ENCODE results near the gene ZNF587B. TPM values are rescaled to one million over a fixed set of nuclear protein-coding genes. Genes with fewer than 3 reads are reported as not detected.
"Not testable (repeated sequence)": the region's sequence is repeated elsewhere in the genome, so short reads cannot be mapped to it uniquely, and the experiment has no call there.

The ZNF587B gene
- total RNA-seq = 10 to 100 TPM in 1 of 2 donors, 1 to 10 TPM in 1; 9.2 to 20.9 TPM

DNA sequence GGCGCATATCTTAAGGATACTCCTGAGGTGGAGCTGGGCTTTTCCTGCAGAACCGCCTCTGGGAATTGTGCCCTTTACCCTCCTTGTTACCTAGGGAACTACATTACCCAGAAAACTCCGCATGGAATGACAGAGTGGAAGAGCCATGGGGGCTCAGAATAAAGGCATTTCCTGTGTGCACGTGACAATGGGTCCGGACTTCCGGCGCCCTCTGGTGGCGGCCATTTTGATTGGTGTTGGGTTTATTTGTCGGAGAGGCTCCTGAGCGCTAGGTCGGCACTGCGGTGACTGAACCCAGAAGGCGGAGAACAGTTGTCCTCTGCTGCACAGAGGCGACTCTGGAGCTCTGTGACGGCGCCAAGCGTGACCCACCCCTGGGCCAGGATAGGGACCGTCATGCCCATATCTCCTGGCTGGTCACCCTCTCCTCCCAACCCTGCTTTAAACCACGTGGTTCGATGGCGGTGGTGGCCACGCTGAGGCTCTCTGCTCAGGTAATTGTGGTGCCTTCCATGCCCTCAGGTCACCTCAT lies at the start of gene ZNF587B:
ZNF587B (plus strand) TSS at position 229 of the 532 bp plus-strand sequence; CDS start at position 459, 230 bp downstream.
- Mint-ChIP-seq H3K27ac (peak within 1 kb of the TSS; percentile 66 to 90), H3K9me3 (no peaks in the 10 kb centered on the region), H3K36me3 (peaks cover 20 to 44% of the 10 kb centered on the region in 2 donors)
- no peak for DNase-seq (ENCODE audit: low spot score in 2 of 2)
- peak; percentile 40 to 44 for ATAC-seq

GRCh38 chr19:57786286-57786685 lies 43.8 kb upstream of the ZNF587B start:
- DNase-seq (ENCODE audit: low spot score in 2 of 2) (no peak), ATAC-seq (no peak)
- no peak overlapping the region for H3K27ac Mint-ChIP-seq
- H3K36me3 Mint-ChIP-seq = peaks cover 53 to 74% of the 10 kb centered on the region in 2 donors
- peaks cover 33 to 35% of the 10 kb centered on the region in 2 donors for H3K9me3 Mint-ChIP-seq

DNA sequence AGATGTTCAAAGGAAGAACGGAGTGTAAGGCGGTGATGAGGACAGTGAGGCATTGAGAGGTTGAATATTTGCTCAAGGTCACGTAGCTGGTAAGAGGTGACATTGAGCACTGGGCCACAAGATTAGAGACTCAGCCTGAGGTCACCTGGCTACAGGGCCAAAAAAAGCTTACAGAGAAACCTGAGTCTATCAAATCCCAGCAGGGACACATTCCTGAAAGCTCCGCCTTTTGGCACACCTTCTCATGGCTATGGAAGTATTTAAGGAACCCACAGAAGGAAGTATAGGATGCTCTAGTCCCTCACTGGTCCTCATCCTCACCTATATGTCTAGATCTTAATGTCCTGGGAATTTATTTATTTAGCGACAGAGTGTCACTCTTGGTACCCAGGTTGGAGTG lies 43.2 kb upstream of the ZNF587B start:
- Mint-ChIP-seq H3K27ac (no peak overlapping the region), H3K36me3 (peaks cover 57 to 76% of the 10 kb centered on the region in 2 donors), H3K9me3 (peaks cover 33 to 35% of the 10 kb centered on the region in 2 donors)
- DNase-seq (ENCODE audit: low spot score in 2 of 2) (no peak), ATAC-seq (no peak)

GRCh38 chr19:57788114-57788692 lies 41.9 kb upstream of the ZNF587B start:
- peaks cover 33 to 35% of the 10 kb centered on the region in 2 donors for H3K9me3 Mint-ChIP-seq
- DNase-seq (ENCODE audit: low spot score in 2 of 2) (no peak), ATAC-seq (no peak)
- H3K27ac Mint-ChIP-seq = no peak overlapping the region
- H3K36me3 Mint-ChIP-seq = peaks cover 62 to 77% of the 10 kb centered on the region in 2 donors

DNA sequence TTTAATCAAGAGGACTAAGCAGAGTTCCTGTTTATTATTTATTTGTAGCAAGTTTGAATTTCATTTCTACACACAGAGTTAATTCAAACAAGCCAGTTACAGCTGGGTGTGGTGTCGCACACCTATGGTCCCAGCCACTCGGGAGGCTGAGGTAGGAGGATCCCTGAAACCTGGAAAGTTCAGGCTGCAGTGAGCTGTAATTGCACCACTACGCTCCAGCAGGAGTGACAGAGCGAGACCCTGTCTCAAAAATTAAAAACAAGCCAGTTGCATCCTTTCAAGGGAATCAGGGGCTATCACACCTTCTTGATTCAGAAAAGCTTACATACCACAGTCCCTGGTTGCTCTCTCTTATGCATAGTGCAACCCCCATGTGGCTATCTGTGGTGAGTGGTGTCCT lies 40.8 kb upstream of the ZNF587B start:
- Mint-ChIP-seq H3K27ac (no peak overlapping the region), H3K36me3 (peaks cover 62 to 84% of the 10 kb centered on the region in 2 donors), H3K9me3 (peaks cover 33 to 35% of the 10 kb centered on the region in 2 donors)
- no peak for DNase-seq (ENCODE audit: low spot score in 2 of 2)
- no peak for ATAC-seq

DNA sequence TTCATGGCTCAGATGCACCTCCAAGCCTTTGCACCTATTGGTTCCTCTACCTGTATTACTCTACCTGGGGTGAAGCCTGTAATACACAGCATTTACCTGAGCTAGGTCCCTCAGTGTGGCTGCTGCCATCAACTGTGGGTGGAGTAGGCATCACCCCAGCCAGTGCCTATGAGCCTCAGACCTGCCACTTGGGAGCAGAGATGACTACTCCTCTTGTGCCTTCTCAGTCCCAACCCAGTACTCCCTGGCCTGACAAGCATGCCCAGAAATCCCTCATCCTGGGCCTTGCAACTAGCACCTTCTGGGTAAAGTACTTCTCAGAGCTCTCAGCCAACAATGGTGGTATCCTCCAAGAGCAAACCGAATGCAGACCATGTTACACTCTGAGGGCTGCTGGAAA lies 33.5 kb upstream of the ZNF587B start:
- not testable (repeated sequence) for H3K27ac Mint-ChIP-seq; ATAC-seq; DNase-seq (ENCODE audit: low spot score in 2 of 2); H3K9me3 Mint-ChIP-seq
- peaks cover 36 to 59% of the 10 kb centered on the region in 2 donors for H3K36me3 Mint-ChIP-seq

DNA sequence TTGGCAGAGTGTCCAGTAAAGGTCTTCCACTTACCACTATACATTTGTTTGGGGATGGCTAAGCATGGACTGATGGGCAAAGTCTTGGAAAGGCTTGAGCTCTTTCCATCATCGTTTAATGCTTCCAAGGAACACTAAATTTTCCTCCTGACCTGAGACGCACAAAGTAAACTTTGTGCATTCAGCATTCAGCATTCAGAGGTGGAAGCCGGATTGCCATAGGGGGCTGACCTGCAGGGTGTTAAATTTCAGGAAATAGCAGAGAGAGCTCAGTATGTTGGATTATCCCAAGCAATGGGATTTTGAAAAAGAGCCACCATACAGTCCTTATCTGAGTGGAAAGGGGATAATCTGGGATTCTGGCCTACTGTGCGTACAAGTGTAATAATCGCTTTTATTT lies 29.4 kb upstream of the ZNF587B start:
- no peak overlapping the region for H3K27ac Mint-ChIP-seq

DNA sequence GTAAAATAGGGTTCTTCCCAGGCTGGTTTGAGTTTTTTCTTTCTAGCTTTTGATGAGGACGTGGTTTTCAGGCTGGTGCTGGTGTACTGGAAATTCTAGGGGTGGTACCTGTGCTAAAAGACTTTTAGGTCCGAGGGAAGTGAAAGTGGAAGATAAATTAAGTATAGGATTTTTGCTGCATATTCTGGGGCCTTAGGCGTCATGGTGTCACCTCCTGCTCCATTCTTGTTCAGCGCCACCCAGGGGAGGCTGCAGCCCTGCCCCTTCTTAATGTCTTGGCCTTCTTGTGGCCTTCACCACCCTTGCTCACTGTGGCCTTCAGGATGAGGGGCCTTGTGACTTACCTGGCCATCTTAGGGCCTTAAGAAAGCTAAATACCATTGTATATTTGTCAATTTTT lies 27.8 kb upstream of the ZNF587B start:
- H3K9me3 Mint-ChIP-seq = no peaks in the 10 kb centered on the region
- H3K27ac Mint-ChIP-seq = no peak overlapping the region
- H3K36me3 Mint-ChIP-seq = peaks cover 14 to 30% of the 10 kb centered on the region in 2 donors
- DNase-seq (ENCODE audit: low spot score in 2 of 2) = no peak
- ATAC-seq = no peak

More for the DNA sequence above, 29.4 kb upstream of the ZNF587B start:
- peaks cover 27 to 37% of the 10 kb centered on the region in 2 donors for H3K36me3 Mint-ChIP-seq
- ATAC-seq (no peak), DNase-seq (ENCODE audit: low spot score in 2 of 2) (no peak)
- H3K9me3 Mint-ChIP-seq = peaks cover 0 to 1% of the 10 kb centered on the region in 2 donors

DNA sequence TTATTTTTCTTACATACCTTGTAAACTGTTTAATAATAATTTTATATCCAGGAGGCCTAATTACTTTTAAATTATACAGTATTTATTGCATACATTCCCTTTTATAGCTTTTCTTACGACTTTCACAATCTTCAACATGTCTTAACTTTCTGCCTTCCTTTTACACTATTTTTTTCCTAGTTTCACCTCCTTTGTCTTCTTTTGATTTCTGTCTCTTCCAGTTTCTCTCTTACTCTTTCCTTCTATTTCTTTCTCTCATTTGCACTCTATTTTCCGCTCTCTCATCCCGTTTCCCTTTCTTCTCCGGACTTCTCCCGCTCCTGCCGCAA lies 26.9 kb upstream of the ZNF587B start:
- peaks cover 14 to 37% of the 10 kb centered on the region in 2 donors for H3K36me3 Mint-ChIP-seq
- no peaks in the 10 kb centered on the region for H3K9me3 Mint-ChIP-seq
- DNase-seq (ENCODE audit: low spot score in 2 of 2) (no peak), ATAC-seq (no peak)
- peak overlapping the region; percentile 45 to 77 for H3K27ac Mint-ChIP-seq

GRCh38 chr19:57803594-57804325 lies 26.3 kb upstream of the ZNF587B start:
- Mint-ChIP-seq H3K36me3 (peaks cover 14 to 38% of the 10 kb centered on the region in 2 donors), H3K27ac (peak overlapping the region; percentile 45 to 77), H3K9me3 (no peaks in the 10 kb centered on the region)
- ATAC-seq = no peak
- no peak for DNase-seq (ENCODE audit: low spot score in 2 of 2)

DNA sequence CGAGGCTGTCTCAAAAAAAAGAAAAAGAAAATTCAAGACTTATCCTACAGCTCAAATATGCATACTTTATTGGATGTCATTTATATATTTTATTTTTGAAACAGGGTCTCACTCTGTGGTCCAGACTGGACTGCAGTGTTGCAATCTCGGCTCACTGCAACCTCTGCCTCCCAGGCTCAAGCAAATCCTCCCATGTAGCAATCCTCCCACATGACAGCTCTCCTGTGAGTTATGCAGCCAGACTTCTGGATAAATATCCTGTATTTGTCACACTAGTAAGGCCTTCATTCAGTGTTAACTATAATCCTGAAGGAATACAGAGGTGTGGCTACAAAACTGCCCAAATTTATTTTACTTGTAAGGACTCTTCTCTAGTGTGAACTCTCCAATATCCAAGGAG lies 22.6 kb upstream of the ZNF587B start:
- ATAC-seq (no peak), DNase-seq (ENCODE audit: low spot score in 2 of 2) (no peak)
- Mint-ChIP-seq H3K27ac (no peak overlapping the region), H3K36me3 (peaks cover 17 to 47% of the 10 kb centered on the region in 2 donors), H3K9me3 (no peaks in the 10 kb centered on the region)

DNA sequence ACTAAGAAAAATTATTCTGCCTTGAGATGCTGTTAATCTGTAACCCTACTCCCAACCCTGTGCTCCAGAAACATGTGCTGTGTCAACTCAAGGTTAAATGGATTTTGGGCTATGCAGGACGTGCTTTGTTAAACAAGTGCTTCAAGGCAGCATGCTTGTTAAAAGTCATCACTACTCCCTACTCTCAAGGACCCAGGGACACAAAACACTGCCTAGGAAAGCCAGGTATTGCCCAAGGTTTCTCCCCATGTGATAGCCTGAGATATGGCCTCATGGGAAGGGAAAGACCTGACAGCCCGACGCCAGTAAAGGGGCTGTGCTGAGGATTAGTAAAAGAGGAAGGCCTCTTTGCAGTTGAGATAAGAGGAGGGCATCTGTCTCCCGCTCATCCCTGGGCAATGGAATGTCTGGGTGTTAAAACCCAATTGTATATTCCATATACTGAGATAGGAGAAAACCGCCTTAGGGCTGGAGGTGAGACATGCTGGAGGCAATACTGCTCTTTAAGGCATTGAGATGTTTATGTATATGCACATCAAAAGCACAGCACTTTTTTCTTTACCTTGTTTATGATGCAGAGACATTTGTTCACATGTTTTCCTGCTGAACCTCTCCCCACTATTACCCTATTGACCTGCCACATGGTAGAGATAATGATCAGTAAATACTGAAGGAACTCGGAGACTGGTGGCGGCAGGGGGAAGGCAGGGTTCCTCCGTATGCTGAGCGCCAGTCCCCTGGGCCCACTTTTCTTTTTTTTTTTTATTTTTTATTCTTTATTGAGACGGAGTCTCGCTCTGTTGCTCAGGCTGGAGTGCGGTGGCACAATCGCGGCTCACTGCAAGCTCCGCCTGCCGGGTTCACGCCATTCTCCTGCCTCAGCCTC lies 19.4 kb upstream of the ZNF587B start:
- H3K36me3 Mint-ChIP-seq = peaks cover 21 to 46% of the 10 kb centered on the region in 2 donors
- peak overlapping the region in 1 of 2 donors; percentile 29 for H3K27ac Mint-ChIP-seq
- H3K9me3 Mint-ChIP-seq; DNase-seq (ENCODE audit: low spot score in 2 of 2); ATAC-seq: not testable (repeated sequence)

DNA sequence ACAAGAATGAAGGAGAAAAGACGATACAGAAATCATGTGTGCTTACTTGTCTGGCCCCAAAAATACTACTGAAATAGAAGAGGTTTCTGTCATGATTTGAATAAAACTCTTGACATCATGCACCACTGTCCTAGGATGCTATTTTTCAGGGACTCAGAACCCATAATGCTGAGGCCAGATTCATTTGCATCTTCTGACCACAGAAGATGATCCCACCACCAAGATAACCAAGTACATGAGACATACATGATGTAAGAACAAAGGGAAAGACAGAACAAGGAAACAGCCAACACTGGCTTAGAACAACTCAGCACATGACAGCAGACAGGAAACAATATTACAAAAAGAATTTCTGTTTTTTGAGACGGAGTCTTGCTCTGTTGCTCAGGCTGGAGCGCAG lies 17.9 kb upstream of the ZNF587B start:
- Mint-ChIP-seq H3K36me3 (peaks cover 21 to 37% of the 10 kb centered on the region in 2 donors), H3K9me3 (no peaks in the 10 kb centered on the region), H3K27ac (peak overlapping the region in 1 of 2 donors; percentile 13)
- ATAC-seq (peak; percentile 9 to 28), DNase-seq (ENCODE audit: low spot score in 2 of 2) (no peak)

DNA sequence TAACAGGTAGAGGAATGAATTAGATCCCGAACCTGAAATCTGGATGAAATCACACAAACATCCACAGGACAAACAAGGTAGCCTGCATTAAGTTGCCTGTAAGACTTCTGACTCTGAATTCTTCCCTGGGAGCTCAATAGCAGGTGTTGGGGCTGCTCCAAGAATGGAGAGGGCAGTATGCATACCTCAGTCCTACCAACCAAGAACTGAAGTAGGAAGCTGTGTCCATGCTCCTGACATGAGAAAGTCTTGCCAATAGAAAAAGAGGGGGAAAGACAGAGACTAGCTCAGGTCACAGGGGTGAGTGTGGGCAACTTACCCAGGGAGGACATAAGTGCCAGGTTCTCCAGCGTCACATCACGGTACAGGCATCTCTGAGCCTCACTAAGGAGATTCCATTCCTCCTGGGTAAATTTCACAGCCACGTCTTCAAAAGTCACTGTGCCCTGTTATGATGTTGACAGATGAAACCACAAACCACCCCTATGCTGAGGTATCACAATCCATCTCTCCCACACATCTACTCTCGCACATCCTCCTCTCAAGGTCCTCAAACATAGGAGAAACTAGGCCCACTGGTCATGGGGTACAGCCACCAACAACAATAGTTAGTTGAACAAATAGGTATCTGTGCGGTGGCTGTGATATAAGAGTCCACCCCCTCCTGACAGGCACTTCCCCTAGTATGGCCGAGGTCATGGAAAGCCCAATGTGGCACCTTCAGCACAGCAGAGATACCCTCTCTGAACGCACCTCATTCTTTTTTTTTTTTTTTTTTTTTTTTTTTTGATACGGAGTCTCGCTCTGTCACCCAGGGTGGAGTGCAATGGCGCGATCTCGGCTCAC lies 16.9 kb upstream of the ZNF587B start:
- ATAC-seq = peak in 1 of 2 donors; percentile 15
- peak overlapping the region; percentile 39 to 95 for H3K27ac Mint-ChIP-seq
- peaks cover 21 to 30% of the 10 kb centered on the region in 2 donors for H3K36me3 Mint-ChIP-seq
- not testable (repeated sequence) for H3K9me3 Mint-ChIP-seq; DNase-seq (ENCODE audit: low spot score in 2 of 2)

DNA sequence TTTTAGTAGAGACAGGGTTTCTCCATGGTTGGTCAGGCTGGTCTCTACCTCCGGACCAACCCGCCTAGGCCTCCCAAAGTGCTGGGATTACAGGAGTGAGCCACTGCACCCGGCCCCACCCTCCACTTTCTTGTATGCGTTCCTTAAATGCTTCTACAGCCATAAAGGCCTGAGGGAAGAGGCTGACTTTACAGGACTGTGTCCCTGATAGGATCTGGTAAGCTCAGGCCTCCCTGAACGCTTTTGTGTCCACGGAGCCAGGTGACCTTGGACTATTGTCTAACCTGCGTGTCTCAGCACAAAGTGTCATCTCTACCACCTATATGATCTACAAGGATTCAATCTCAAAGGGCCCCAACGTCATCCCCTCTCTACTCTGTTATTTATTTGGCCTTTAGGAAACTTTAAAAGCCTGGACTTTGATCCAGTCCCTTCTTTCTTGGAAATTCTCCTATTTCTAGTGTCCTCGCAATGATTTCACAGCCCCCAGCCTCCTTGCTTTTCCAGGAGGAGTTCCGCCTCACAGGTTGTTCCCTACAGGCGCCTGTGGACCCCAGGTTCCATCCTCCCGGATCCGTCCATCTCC lies 16.1 kb upstream of the ZNF587B start:
- ATAC-seq (no peak), DNase-seq (ENCODE audit: low spot score in 2 of 2) (no peak)
- Mint-ChIP-seq H3K36me3 (peaks cover 21 to 29% of the 10 kb centered on the region in 2 donors), H3K27ac (peak overlapping the region; percentile 95 to 96), H3K9me3 (no peaks in the 10 kb centered on the region)
